ENCODE measurements around the gene COMT.

The COMT gene

GRCh38 chr22:19974268-19974861, 32.8 kb downstream of the COMT start:
- H3K9me3 Mint-ChIP-seq (ENCODE audit: low read depth), result no peaks in the 10 kb centered on the region
- H3K4me3 Mint-ChIP-seq, result no peak overlapping the region
- no peaks in the 10 kb centered on the region for H3K36me3 Mint-ChIP-seq
- H3K27me3 Mint-ChIP-seq, result no peaks in the 10 kb centered on the region
- no peak overlapping the region for H3K27ac Mint-ChIP-seq
- H3K4me1 Mint-ChIP-seq (ENCODE audit: low read depth), result peaks cover 14% of the 10 kb centered on the region

GRCh38 chr22:19974935-19975706, 33.5 kb downstream of the COMT start:
- no peaks in the 10 kb centered on the region for H3K9me3 Mint-ChIP-seq (ENCODE audit: low read depth)
- H3K4me1 Mint-ChIP-seq (ENCODE audit: low read depth), result peaks cover 14% of the 10 kb centered on the region
- H3K27ac Mint-ChIP-seq, result no peak overlapping the region
- H3K4me3 Mint-ChIP-seq, result no peak overlapping the region
- no peaks in the 10 kb centered on the region for H3K27me3 Mint-ChIP-seq
- H3K36me3 Mint-ChIP-seq, result no peaks in the 10 kb centered on the region

GRCh38 chr22:19975707-19976035, 34.1 kb downstream of the COMT start:
- H3K4me3 Mint-ChIP-seq, result no peak overlapping the region
- no peaks in the 10 kb centered on the region for H3K27me3 Mint-ChIP-seq
- no peak overlapping the region for H3K27ac Mint-ChIP-seq

DNA sequence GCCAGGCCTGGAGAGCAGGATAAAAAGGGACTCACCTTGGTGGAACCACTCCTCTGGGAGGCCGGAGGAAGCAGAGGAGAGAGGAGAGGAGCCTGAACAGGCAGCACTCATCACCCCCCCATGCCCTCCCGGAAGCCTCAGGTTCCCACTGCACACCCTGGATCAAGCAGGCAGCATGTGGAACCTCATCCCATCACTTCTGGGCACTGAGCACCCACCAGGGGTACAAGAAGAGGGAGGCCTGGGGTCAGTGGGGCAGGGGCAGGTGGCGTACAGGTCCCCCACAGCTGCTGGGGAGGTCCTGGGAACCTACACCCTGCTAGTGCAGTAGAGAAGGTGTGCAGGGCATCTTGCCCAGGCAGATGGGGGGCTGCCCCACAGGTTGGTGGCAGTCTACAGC, 35.1 kb downstream of the COMT start:
- Mint-ChIP-seq H3K4me3 (no peak overlapping the region), H3K36me3 (no peaks in the 10 kb centered on the region), H3K27me3 (no peaks in the 10 kb centered on the region), H3K9me3 (ENCODE audit: low read depth) (no peaks in the 10 kb centered on the region), H3K27ac (no peak overlapping the region), H3K4me1 (ENCODE audit: low read depth) (peaks cover 7% of the 10 kb centered on the region)

More at GRCh38 chr22:19975707-19976035, 34.1 kb downstream of the COMT start:
- H3K4me1 Mint-ChIP-seq (ENCODE audit: low read depth), result peaks cover 12% of the 10 kb centered on the region
- no peaks in the 10 kb centered on the region for H3K36me3 Mint-ChIP-seq
- no peaks in the 10 kb centered on the region for H3K9me3 Mint-ChIP-seq (ENCODE audit: low read depth)

GRCh38 chr22:19977296-19978243, 36.0 kb downstream of the COMT start:
- H3K27ac Mint-ChIP-seq, result no peak overlapping the region
- no peak overlapping the region for H3K4me3 Mint-ChIP-seq
- H3K27me3 Mint-ChIP-seq, result no peaks in the 10 kb centered on the region

DNA sequence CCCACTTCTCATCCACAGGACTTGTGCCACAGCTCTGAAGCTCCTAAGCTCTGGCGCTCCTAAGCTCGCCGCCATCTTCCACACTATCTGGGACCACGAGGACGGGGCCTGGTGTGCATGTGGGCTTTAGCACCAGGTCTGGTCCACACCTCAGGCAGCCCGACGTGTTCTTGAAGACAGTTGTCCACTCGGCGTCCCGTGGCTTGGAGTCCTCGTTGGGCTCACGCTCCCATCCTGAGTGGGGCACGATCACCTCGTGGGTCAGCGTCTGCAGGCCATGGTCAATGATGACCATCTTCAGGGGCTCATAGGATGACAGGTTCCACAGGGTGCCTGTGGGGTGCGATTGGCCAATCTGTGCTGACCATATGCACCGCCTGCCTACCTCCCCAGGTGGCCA, 37.2 kb downstream of the COMT start:
- no peaks in the 10 kb centered on the region for H3K27me3 Mint-ChIP-seq
- peaks cover 5% of the 10 kb centered on the region for H3K4me1 Mint-ChIP-seq (ENCODE audit: low read depth)
- no peaks in the 10 kb centered on the region for H3K36me3 Mint-ChIP-seq
- H3K4me3 Mint-ChIP-seq, result no peak overlapping the region
- H3K27ac Mint-ChIP-seq, result no peak overlapping the region
- H3K9me3 Mint-ChIP-seq (ENCODE audit: low read depth), result no peaks in the 10 kb centered on the region

More at GRCh38 chr22:19977296-19978243, 36.0 kb downstream of the COMT start:
- Mint-ChIP-seq H3K4me1 (ENCODE audit: low read depth) (peaks cover 5% of the 10 kb centered on the region), H3K36me3 (no peaks in the 10 kb centered on the region), H3K9me3 (ENCODE audit: low read depth) (no peaks in the 10 kb centered on the region)

- Mint-ChIP-seq H3K36me3 (no peaks in the 10 kb centered on the region), H3K9me3 (ENCODE audit: low read depth) (no peaks in the 10 kb centered on the region), H3K27ac (no peak overlapping the region), H3K27me3 (no peaks in the 10 kb centered on the region), H3K4me3 (no peak overlapping the region), H3K4me1 (ENCODE audit: low read depth) (peaks cover 4% of the 10 kb centered on the region)
These were observed 38.3 kb downstream of the COMT start for GRCh38 chr22:19979712-19980493.

- H3K4me1 Mint-ChIP-seq (ENCODE audit: low read depth), result no peaks in the 10 kb centered on the region
- no peaks in the 10 kb centered on the region for H3K9me3 Mint-ChIP-seq (ENCODE audit: low read depth)
- H3K27ac Mint-ChIP-seq, result no peak overlapping the region
- H3K4me3 Mint-ChIP-seq, result no peak overlapping the region
- H3K27me3 Mint-ChIP-seq, result no peaks in the 10 kb centered on the region
- no peaks in the 10 kb centered on the region for H3K36me3 Mint-ChIP-seq
These were observed 39.2 kb downstream of the COMT start for GRCh38 chr22:19980766-19981165.

- no peaks in the 10 kb centered on the region for H3K27me3 Mint-ChIP-seq
- no peaks in the 10 kb centered on the region for H3K36me3 Mint-ChIP-seq
- no peak overlapping the region for H3K27ac Mint-ChIP-seq
- no peaks in the 10 kb centered on the region for H3K9me3 Mint-ChIP-seq (ENCODE audit: low read depth)
- no peak overlapping the region for H3K4me3 Mint-ChIP-seq
- H3K4me1 Mint-ChIP-seq (ENCODE audit: low read depth), result peaks cover 2% of the 10 kb centered on the region
These were observed 39.8 kb downstream of the COMT start for GRCh38 chr22:19981171-19981960.

GRCh38 chr22:19981961-19982920, 40.7 kb downstream of the COMT start:
- Mint-ChIP-seq H3K36me3 (no peaks in the 10 kb centered on the region), H3K4me1 (ENCODE audit: low read depth) (peaks cover 3% of the 10 kb centered on the region), H3K27me3 (no peaks in the 10 kb centered on the region), H3K4me3 (no peak overlapping the region), H3K27ac (no peak overlapping the region), H3K9me3 (ENCODE audit: low read depth) (no peaks in the 10 kb centered on the region)

DNA sequence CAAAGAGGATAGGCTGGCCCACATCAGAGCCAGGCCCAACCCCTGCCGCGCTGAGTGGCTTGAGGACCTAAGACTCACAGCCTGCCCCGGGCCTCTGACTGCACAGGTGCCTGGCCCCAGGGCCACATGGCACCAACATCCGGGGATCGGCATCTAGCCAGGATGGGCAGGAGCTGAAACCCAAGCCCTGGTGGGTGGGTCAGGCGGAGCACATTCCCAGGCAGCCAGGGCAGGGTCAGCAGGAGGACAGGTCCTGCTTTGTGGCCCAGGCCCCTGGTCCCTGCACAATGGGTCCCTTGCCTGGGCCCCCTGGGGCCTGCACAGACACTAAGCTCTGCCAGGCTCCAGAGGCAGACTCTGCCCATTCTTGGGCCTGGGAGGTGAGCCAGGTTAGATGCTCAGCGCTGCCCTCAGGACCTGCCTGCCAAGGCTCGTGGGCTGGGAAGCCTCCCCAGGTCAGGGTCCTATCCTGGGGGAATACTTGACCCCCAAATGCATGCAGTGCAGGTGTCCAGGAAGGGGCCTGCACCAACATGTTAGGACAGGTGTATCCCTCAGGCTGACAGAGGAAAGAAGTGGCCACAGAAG, 41.5 kb downstream of the COMT start:
- Mint-ChIP-seq H3K36me3 (no peaks in the 10 kb centered on the region), H3K9me3 (ENCODE audit: low read depth) (no peaks in the 10 kb centered on the region), H3K27ac (no peak overlapping the region)

GRCh38 chr22:19983741-19984140, 42.2 kb downstream of the COMT start:
- Mint-ChIP-seq H3K4me3 (no peak overlapping the region), H3K4me1 (ENCODE audit: low read depth) (peaks cover 3% of the 10 kb centered on the region), H3K27me3 (no peaks in the 10 kb centered on the region), H3K27ac (no peak overlapping the region), H3K36me3 (no peaks in the 10 kb centered on the region), H3K9me3 (ENCODE audit: low read depth) (no peaks in the 10 kb centered on the region)

More for the DNA sequence above, 41.5 kb downstream of the COMT start:
- Mint-ChIP-seq H3K4me3 (no peak overlapping the region), H3K4me1 (ENCODE audit: low read depth) (peaks cover 3% of the 10 kb centered on the region), H3K27me3 (no peaks in the 10 kb centered on the region)
